GM23338 (cell line): ENCODE results near the gene DSE. TPM values are rescaled to one million over a fixed set of nuclear protein-coding genes. Genes with fewer than 3 reads are reported as not detected.

Experiments
- ATAC-seq: fragments of 200-7000 bp; cut with Tn5 transposase; 3 replicates; pipeline ENCODE4 v1.9.1; 2020
- DNase-seq: peaks from one replicate; pipeline ENCODE4 v3.0.0-alpha.2; 2015; ENCODE audit warnings: low spot score
- H2AFZ ChIP-seq: fragments of 200-600 bp; sonication (generic); 2 replicates; pipeline ENCODE4 v1.8.0; 2016; ENCODE audit warnings: antibody characterized with exemption, mild to moderate bottlenecking, moderate library complexity
- H3F3A ChIP-seq: fragments of 200-600 bp; sonication (generic); replicated peaks from 2 replicates; pipeline ENCODE4 v1.8.0; 2017; ENCODE audit warnings: antibody characterized with exemption, mixed run types, low read depth
- H3K27ac ChIP-seq: fragments of 200-600 bp; sonication (generic); 2 replicates; pipeline ENCODE4 v1.6.1; 2016; ENCODE audit warnings: low read depth
- H3K27me3 ChIP-seq: fragments of 200-600 bp; sonication (generic); 2 replicates; pipeline ENCODE4 v1.8.0; 2016; ENCODE audit warnings: mild to moderate bottlenecking, mixed run types, moderate library complexity; ENCODE audit not compliant: insufficient read depth
- H3K36me3 ChIP-seq: fragments of 200-600 bp; sonication (generic); 2 replicates; pipeline ENCODE4 v1.8.0; 2016; ENCODE audit warnings: mild to moderate bottlenecking; ENCODE audit not compliant: insufficient read depth
- H3K4me1 ChIP-seq: fragments of 200-600 bp; sonication (generic); 2 replicates; pipeline ENCODE4 v1.8.0; 2016; ENCODE audit warnings: mild to moderate bottlenecking, moderate library complexity; ENCODE audit not compliant: insufficient read depth
- H3K4me2 ChIP-seq: fragments of 200-600 bp; sonication (generic); 2 replicates; pipeline ENCODE4 v1.7.1; 2017; ENCODE audit warnings: mixed run types
- H3K4me3 ChIP-seq: fragments of 200-600 bp; sonication (generic); 2 replicates; pipeline ENCODE4 v1.6.1; 2016; ENCODE audit warnings: mixed run types
- H3K79me2 ChIP-seq: fragments of 200-600 bp; sonication (generic); replicated peaks from 2 replicates; pipeline ENCODE4 v1.8.0; 2017; ENCODE audit warnings: mild to moderate bottlenecking; ENCODE audit not compliant: insufficient read depth
- H3K9me2 ChIP-seq: fragments of 200-600 bp; sonication (generic); 2 replicates; pipeline ENCODE4 v1.8.0; 2017; ENCODE audit not compliant: insufficient read depth
- H4K20me1 ChIP-seq: fragments of 200-600 bp; sonication (generic); replicated peaks from 2 replicates; pipeline ENCODE4 v1.8.0; 2017; ENCODE audit warnings: mild to moderate bottlenecking; ENCODE audit not compliant: insufficient read depth
- H3K27ac Mint-ChIP-seq: 2 replicates; pipeline ENCODE4 v1.8.0; 2020; ENCODE audit warnings: inconsistent platforms, mild to moderate bottlenecking, moderate library complexity, mixed read lengths
- H3K27me3 Mint-ChIP-seq: 3 replicates; pipeline ENCODE4 v1.8.0; 2022; ENCODE audit warnings: low read depth, mild to moderate bottlenecking, moderate library complexity, mixed read lengths, inconsistent platforms; ENCODE audit not compliant: insufficient read depth, poor library complexity
- H3K36me3 Mint-ChIP-seq: 3 replicates; pipeline ENCODE4 v1.8.0; 2021; ENCODE audit warnings: low read depth, mild to moderate bottlenecking, inconsistent platforms, moderate library complexity, mixed read lengths
- H3K4me1 Mint-ChIP-seq: 3 replicates; pipeline ENCODE4 v1.8.0; 2020; ENCODE audit warnings: mild to moderate bottlenecking, inconsistent platforms, mixed read lengths
- H3K4me3 Mint-ChIP-seq: 3 replicates; pipeline ENCODE4 v1.8.0; 2021; ENCODE audit warnings: moderate library complexity, mild to moderate bottlenecking, inconsistent platforms, mixed read lengths
- H3K9me3 Mint-ChIP-seq: 3 replicates; pipeline ENCODE4 v1.8.0; 2020; ENCODE audit warnings: moderate library complexity, mild to moderate bottlenecking, inconsistent platforms, mixed read lengths
- CREB1 ChIP-seq: fragments of 250-450 bp; sonication (Bioruptor Pico); IDR thresholded peaks from 2 replicates; pipeline ENCODE4 v1.5.0; 2020; ENCODE audit warnings: low read depth, mild to moderate bottlenecking, moderate library complexity
- CTCF ChIP-seq, 2 experiments: fragments of 200-600 bp in 1 of 2; sonication (generic) in 1 of 2; conservative IDR thresholded peaks; 2 replicates each; pipeline versions ENCODE4 v1.5.1 to v1.6.1; 2016 to 2017; ENCODE audit warnings: antibody characterized with exemption in 2 of 2, low read depth in 2 of 2, mild to moderate bottlenecking in 2 of 2, moderate library complexity in 1 of 2
- ETS1 ChIP-seq: IDR thresholded peaks from 2 replicates; pipeline ENCODE4 v1.6.1; 2016; ENCODE audit warnings: antibody characterized with exemption
- EZH2 ChIP-seq: fragments of 200-600 bp; sonication (generic); IDR thresholded peaks from one replicate; pipeline ENCODE4 v1.8.0; 2017; ENCODE audit warnings: antibody characterized with exemption, mild to moderate bottlenecking, low read depth; ENCODE audit not compliant: unreplicated experiment
- EZH2phosphoT487 ChIP-seq: fragments of 200-600 bp; sonication (generic); IDR thresholded peaks from one replicate; pipeline ENCODE4 v1.8.1; 2018; ENCODE audit warnings: antibody characterized with exemption; ENCODE audit not compliant: unreplicated experiment
- JUNB ChIP-seq: IDR thresholded peaks from one replicate; pipeline ENCODE4 v1.6.1; 2016; ENCODE audit warnings: antibody characterized with exemption; ENCODE audit not compliant: unreplicated experiment
- NANOG ChIP-seq: IDR thresholded peaks from 2 replicates; pipeline ENCODE4 v1.6.1; 2016; ENCODE audit warnings: antibody characterized with exemption, borderline replicate concordance
- POLR2AphosphoS5 ChIP-seq: IDR thresholded peaks from 2 replicates; pipeline ENCODE4 v1.6.1; 2016; ENCODE audit warnings: antibody characterized with exemption, low read depth
- REST ChIP-seq: IDR thresholded peaks from one replicate; pipeline ENCODE4 v1.6.1; 2018; ENCODE audit warnings: antibody characterized with exemption; ENCODE audit not compliant: unreplicated experiment
- STAT1 ChIP-seq: IDR thresholded peaks from one replicate; pipeline ENCODE4 v1.6.1; 2016; ENCODE audit warnings: antibody characterized with exemption; ENCODE audit not compliant: unreplicated experiment
- ZNF114 ChIP-seq: fragments of 250-450 bp; sonication (Bioruptor Pico); IDR thresholded peaks from 2 replicates; pipeline ENCODE4 v1.5.0; 2020; ENCODE audit warnings: mild to moderate bottlenecking, moderate library complexity
- ZNF331 ChIP-seq: fragments of 250-450 bp; sonication (Bioruptor Pico); IDR thresholded peaks from 2 replicates; pipeline ENCODE4 v1.5.0; 2020; ENCODE audit warnings: low read depth, mild to moderate bottlenecking, moderate library complexity
- ZNF462 ChIP-seq: fragments of 250-450 bp; sonication (Bioruptor Pico); IDR thresholded peaks from 2 replicates; pipeline ENCODE4 v1.5.0; 2020; ENCODE audit warnings: mild to moderate bottlenecking, moderate library complexity
- polyA plus RNA-seq: library from polyadenylated mRNA; unstranded; fragments of >200 nt; fragmentation: Nextera tagmentation; extraction: Ambion mirVana; gene quantifications from 2 replicates; pipeline ENCODE4 v1.2.1, GENCODE V29; 2016
- total RNA-seq: library from RNA; depleted of rRNA; stranded (reverse); fragments of >200 nt; shearing (Covaris generic); gene quantifications from 2 replicates; pipeline ENCODE4 v1.2.3, GENCODE V29; 2014

DSE gene
- total and polyA plus RNA-seq, 2 experiments from 2014 or later = 18.8 to 45.2 TPM

- Histone ChIP-seq H4K20me1 (no peaks in the 10 kb centered on the region), H3K4me2 (no peak overlapping the region), H2AFZ (no peak overlapping the region), H3K9me2 (no peaks in the 10 kb centered on the region), H3K79me2 (no peaks in the 10 kb centered on the region), H3K36me3 (no peaks in the 10 kb centered on the region), H3K27me3 (no peaks in the 10 kb centered on the region), H3F3A (no peaks in the 10 kb centered on the region), H3K4me1 (peaks cover under 1% of the 10 kb centered on the region), H3K27ac (no peak overlapping the region), H3K4me3 (no peak overlapping the region)
- peaks cover 16% of the 10 kb centered on the region for H3K4me1 Mint-ChIP-seq
- no peak for ATAC-seq
- no peak overlapping the region for H3K27ac Mint-ChIP-seq
- peaks cover 5% of the 10 kb centered on the region; the same call in 2 of the 3 replicates for H3K36me3 Mint-ChIP-seq
- no peaks in the 10 kb centered on the region for H3K9me3 Mint-ChIP-seq
- DNase-seq = no peak
- H3K27me3 Mint-ChIP-seq = no peaks in the 10 kb centered on the region
- no peak for TF ChIP-seq CREB1 (CRISPR knock-in tag)
- TF ChIP-seq ETS1 = no peak
- TF ChIP-seq EZH2phosphoT487 = no peak
- no peak for TF ChIP-seq CTCF (conservative IDR thresholded peaks at IDR 0.05; ENCODE audit: low read depth in 2 of 2)
- no peak for TF ChIP-seq NANOG
- no peak for TF ChIP-seq STAT1
- no peak for TF ChIP-seq REST
- no peak for TF ChIP-seq POLR2AphosphoS5
- TF ChIP-seq EZH2 = no peak
- no peak for TF ChIP-seq ZNF462 (CRISPR knock-in tag)
- TF ChIP-seq ZNF331 (CRISPR knock-in tag) = no peak
- no peak for TF ChIP-seq ZNF114
- no peak for TF ChIP-seq JUNB
- H3K4me3 Mint-ChIP-seq = no peak overlapping the region
Measured at GRCh38 chr6:116364321-116364720, 6.4 kb upstream of the DSE start.
